Left ventricle myocardium superior (tissue), 1 donor: Measurements from ENCODE around the gene ZKSCAN5. TPM values are rescaled to one million over a fixed set of nuclear protein-coding genes. Genes with fewer than 3 reads are reported as not detected.

ENCODE experiments used
- ATAC-seq: fragments of 200-7000 bp; cut with Tn5 transposase; one replicate; pipeline ENCODE4 v1.9.1; 2020; ENCODE audit warnings: mild to moderate bottlenecking, moderate library complexity
- DNase-seq: peaks from one replicate; pipeline ENCODE4 v3.0.0-alpha.2; 2020
- intact Hi-C: fragments of 100-400 bp; cut with micrococcal nuclease; formaldehyde crosslinking; loops from one replicate; pipeline ENCODE4 v1.11.0; 2022
- long read RNA-seq: library from polyadenylated mRNA; unstranded; transcript quantifications from one replicate; pipeline ENCODE4 v2.0.0, GENCODE V29; 2021
- total RNA-seq: library from RNA; stranded (reverse); fragmentation: NEBNext Ultra II Directional; extraction: Animal tissue kit (Norgen Biotek cat#: 25700); gene quantifications from one replicate; pipeline ENCODE4 v1.2.1, GENCODE V29; 2021
- donor health status: DM: no; HTN: yes; CAD: no; lungs with severe emphysema.

ZKSCAN5 gene
- total RNA-seq = 6.3 TPM
- long read RNA-seq, full-length matches to known transcripts = 1 of 15 reads
- long read RNA-seq, partial matches to known transcripts = 12 of 15 reads
- long read RNA-seq, other reads (novel, unspliced or antisense) = 2 of 15 reads

- ATAC-seq (peak; percentile 94), DNase-seq (peak; percentile 99)
- intact Hi-C loops = no loop called here
These were observed at the start of gene ZKSCAN5 for GRCh38 chr7:99504603-99505323. ZKSCAN5 (plus strand) TSS chr7:99504662; CDS start chr7:99506045, 1,383 bp downstream.

- ATAC-seq = no peak
- intact Hi-C loops = no loop called here
- no peak for DNase-seq
These were observed 48.6 kb upstream of the ZKSCAN5 start for GRCh38 chr7:99455874-99456273.

- intact Hi-C loops = no loop called here
- DNase-seq (no peak), ATAC-seq (no peak)
These were observed 48.2 kb upstream of the ZKSCAN5 start for GRCh38 chr7:99456288-99456687.

GRCh38 chr7:99457050-99457649 is 47.3 kb upstream of the ZKSCAN5 start:
- intact Hi-C loops = no loop called here
- ATAC-seq = no peak
- DNase-seq = no peak

GRCh38 chr7:99457650-99458493 is 46.6 kb upstream of the ZKSCAN5 start:
- intact Hi-C loops = no loop called here
- DNase-seq = no peak
- ATAC-seq = no peak

GRCh38 chr7:99459087-99459486 is 45.4 kb upstream of the ZKSCAN5 start:
- ATAC-seq = no peak
- DNase-seq = no peak
- intact Hi-C loops = no loop called here

GRCh38 chr7:99460651-99461050 is 43.8 kb upstream of the ZKSCAN5 start:
- no peak for DNase-seq
- peak; percentile 5 for ATAC-seq
- intact Hi-C loops = no loop called here

GRCh38 chr7:99461221-99461620 is 43.2 kb upstream of the ZKSCAN5 start:
- intact Hi-C loops = no loop called here
- ATAC-seq (no peak), DNase-seq (no peak)

- DNase-seq (no peak), ATAC-seq (peak; percentile 17)
- intact Hi-C loops = no loop called here
These were observed 39.1 kb upstream of the ZKSCAN5 start for GRCh38 chr7:99465421-99465768.

- intact Hi-C loops = no loop called here
- no peak for ATAC-seq
- DNase-seq = no peak
These were observed 36.0 kb upstream of the ZKSCAN5 start for GRCh38 chr7:99468336-99468918.

GRCh38 chr7:99469381-99470065 is 34.9 kb upstream of the ZKSCAN5 start:
- ATAC-seq = no peak
- intact Hi-C loops = no loop called here
- DNase-seq = no peak

- ATAC-seq (peak; percentile 99), DNase-seq (peak; percentile 99)
- intact Hi-C loops = no loop called here
These were observed 31.7 kb upstream of the ZKSCAN5 start, which contains the start of gene ZNF789 for GRCh38 chr7:99472561-99473314. ZNF789 (plus strand) TSS chr7:99472890; CDS start chr7:99476457, 3,567 bp downstream.

- intact Hi-C loops = no loop called here
- ATAC-seq = no peak
- DNase-seq = no peak
These were observed 31.2 kb upstream of the ZKSCAN5 start for GRCh38 chr7:99473315-99473596.

GRCh38 chr7:99476107-99476506 is 28.4 kb upstream of the ZKSCAN5 start:
- ATAC-seq = no peak

GRCh38 chr7:99478464-99479440 is 25.7 kb upstream of the ZKSCAN5 start:
- peak; percentile 50 for ATAC-seq
- intact Hi-C loops = no loop called here

More at GRCh38 chr7:99476107-99476506, 28.4 kb upstream of the ZKSCAN5 start:
- intact Hi-C loops = no loop called here
- DNase-seq = no peak

GRCh38 chr7:99485094-99485493 is 19.4 kb upstream of the ZKSCAN5 start:
- DNase-seq (no peak), ATAC-seq (no peak)
- intact Hi-C loops = no loop called here

More at GRCh38 chr7:99478464-99479440, 25.7 kb upstream of the ZKSCAN5 start:
- no peak for DNase-seq

- DNase-seq (no peak), ATAC-seq (no peak)
- intact Hi-C loops = no loop called here
These were observed 15.2 kb upstream of the ZKSCAN5 start for GRCh38 chr7:99489235-99489634.
